Measurements from ENCODE around the gene FYB2.

The FYB2 gene

GRCh38 chr1:56819387-56819899 lies at the start of gene FYB2:
Gene FYB2 (minus strand): TSS chr1:56819404. CDS start chr1:56819290, 114 bp downstream.
- Histone ChIP-seq H3K4me3 (ENCODE audit: low read depth, low read length) (no peak within 1 kb of the TSS), H3K27me3 (replicated peaks) (no peaks in the 10 kb centered on the region), H3K27ac (no peak within 1 kb of the TSS), H3K36me3 (replicated peaks) (no peaks in the 10 kb centered on the region)
- TF ChIP-seq CTCF (IDR thresholded peaks at IDR 0.05; ENCODE audit: low read depth, low read length, missing control alignments) = no peak
- no peak for DNase-seq
- in situ Hi-C loops (cut with HindIII; ENCODE audit: low pct_ligation_motif_present, low sequenced_read_pairs) = no loop called here

GRCh38 chr1:56868761-56869160 lies 49.6 kb upstream of the FYB2 start:
- TF ChIP-seq CTCF (IDR thresholded peaks at IDR 0.05; ENCODE audit: low read depth, low read length, missing control alignments) = no peak
- Histone ChIP-seq H3K27me3 (replicated peaks) (no peaks in the 10 kb centered on the region), H3K27ac (no peak overlapping the region), H3K4me3 (ENCODE audit: low read depth, low read length) (no peak overlapping the region), H3K36me3 (replicated peaks) (no peaks in the 10 kb centered on the region)
- DNase-seq = no peak
- in situ Hi-C loops (cut with HindIII; ENCODE audit: low pct_ligation_motif_present, low sequenced_read_pairs) = no loop called here

- H3K27ac ChIP-seq = no peak overlapping the region
- no peaks in the 10 kb centered on the region for H3K36me3 ChIP-seq (replicated peaks)
- TF ChIP-seq CTCF (IDR thresholded peaks at IDR 0.05; ENCODE audit: low read depth, low read length, missing control alignments) = no peak
- H3K4me3 ChIP-seq (ENCODE audit: low read depth, low read length) = no peak overlapping the region
- no peaks in the 10 kb centered on the region for H3K27me3 ChIP-seq (replicated peaks)
- in situ Hi-C loops (cut with HindIII; ENCODE audit: low pct_ligation_motif_present, low sequenced_read_pairs) = no loop called here
- no peak for DNase-seq
Observed at GRCh38 chr1:56867491-56867890, 48.3 kb upstream of the FYB2 start.

GRCh38 chr1:56866656-56867055 lies 47.5 kb upstream of the FYB2 start:
- peak; percentile 37 for DNase-seq
- in situ Hi-C loops (cut with HindIII; ENCODE audit: low pct_ligation_motif_present, low sequenced_read_pairs) = no loop called here
- no peak overlapping the region for H3K4me3 ChIP-seq (ENCODE audit: low read depth, low read length)
- H3K27me3 ChIP-seq (replicated peaks) = no peaks in the 10 kb centered on the region
- no peaks in the 10 kb centered on the region for H3K36me3 ChIP-seq (replicated peaks)
- TF ChIP-seq CTCF (IDR thresholded peaks at IDR 0.05; ENCODE audit: low read depth, low read length, missing control alignments) = no peak
- no peak overlapping the region for H3K27ac ChIP-seq

GRCh38 chr1:56864430-56864829 lies 45.2 kb upstream of the FYB2 start:
- Histone ChIP-seq H3K27ac (no peak overlapping the region), H3K36me3 (replicated peaks) (no peaks in the 10 kb centered on the region), H3K27me3 (replicated peaks) (no peaks in the 10 kb centered on the region), H3K4me3 (ENCODE audit: low read depth, low read length) (no peak overlapping the region)
- DNase-seq = no peak
- in situ Hi-C loops (cut with HindIII; ENCODE audit: low pct_ligation_motif_present, low sequenced_read_pairs) = no loop called here
- no peak for TF ChIP-seq CTCF (IDR thresholded peaks at IDR 0.05; ENCODE audit: low read depth, low read length, missing control alignments)
